Esophagus muscularis mucosa (tissue), 3 donors: ENCODE measurements around the gene NUP58.

Source experiments
- CTCF ChIP-seq, 3 experiments: fragments of 200-600 bp in 2 of 3; fragments of 450-650 bp in 1 of 3; sonication (generic) in 2 of 3; IDR thresholded peaks; one replicate each; pipeline ENCODE4 v1.5.1; 2017 to 2019; ENCODE audit warnings: antibody characterized with exemption in 3 of 3, mild to moderate bottlenecking in 2 of 3, moderate library complexity in 1 of 3
- POLR2AphosphoS5 ChIP-seq, 2 donors: sonication (generic); formaldehyde crosslinking; IDR thresholded peaks; one replicate each; pipeline ENCODE4 v1.6.1; 2017; ENCODE audit warnings: antibody characterized with exemption in 2 of 2

GRCh38 chr13:25262261-25262660 is 39.2 kb upstream of the NUP58 start:
- TF ChIP-seq POLR2AphosphoS5 (IDR thresholded peaks at IDR 0.05) = no peak
- TF ChIP-seq CTCF (IDR thresholded peaks at IDR 0.05) = no peak
